ENCODE data around the gene NGEF. TPM values are rescaled to one million over a fixed set of nuclear protein-coding genes. Genes with fewer than 3 reads are reported as not detected.
A peak's percentile ranks its signal among the peaks of the same experiment; 100 is the strongest.

NGEF gene
- total RNA-seq, 4 donors from 2014 or later, result 0.29 to 18.4 (median 5.2) TPM

- intact Hi-C loops (cut with DNase I; ENCODE audit: low total_unique reads), result no loop called here
- Histone ChIP-seq H3K27ac (peak overlapping the region; percentile 59 to 63), H3K27me3 (no peaks in the 10 kb centered on the region), H3K4me3 (peak overlapping the region; percentile 16 to 19), H3K4me1 (no peaks in the 10 kb centered on the region), H3K9me3 (no peaks in the 10 kb centered on the region), H3K36me3 (no peaks in the 10 kb centered on the region)
- DNase-seq, result no peak
- TF ChIP-seq POLR2A (IDR thresholded peaks at IDR 0.05), result no peak
- TF ChIP-seq CTCF (IDR thresholded peaks at IDR 0.05), result no peak
These were observed 47.5 kb upstream of the NGEF start for GRCh38 chr2:233060501-233060979.

GRCh38 chr2:233059797-233060500 lies 46.9 kb upstream of the NGEF start, which contains the start of gene INPP5D:
INPP5D (plus strand) TSS chr2:233060342; CDS start chr2:233060479, 137 bp downstream.
- TF ChIP-seq CTCF (IDR thresholded peaks at IDR 0.05), result no peak
- TF ChIP-seq POLR2A (IDR thresholded peaks at IDR 0.05), result no peak
- Histone ChIP-seq H3K27me3 (no peaks in the 10 kb centered on the region), H3K4me1 (no peaks in the 10 kb centered on the region), H3K36me3 (no peaks in the 10 kb centered on the region), H3K4me3 (peak within 1 kb of the TSS; percentile 16 to 19), H3K9me3 (no peaks in the 10 kb centered on the region), H3K27ac (peak within 1 kb of the TSS; percentile 59 to 63)
- DNase-seq, result no peak
- intact Hi-C loops (cut with DNase I; ENCODE audit: low total_unique reads), result no loop called here

GRCh38 chr2:233059547-233059796 lies 46.4 kb upstream of the NGEF start:
- TF ChIP-seq CTCF (IDR thresholded peaks at IDR 0.05) (no peak), POLR2A (IDR thresholded peaks at IDR 0.05) (no peak)
- H3K4me3 ChIP-seq, result no peak overlapping the region

GRCh38 chr2:233058717-233059546 lies 45.9 kb upstream of the NGEF start:
- no peaks in the 10 kb centered on the region for H3K27me3 ChIP-seq
- peak overlapping the region; percentile 59 to 63 for H3K27ac ChIP-seq
- TF ChIP-seq POLR2A (IDR thresholded peaks at IDR 0.05) (no peak), CTCF (IDR thresholded peaks at IDR 0.05) (no peak)

More at GRCh38 chr2:233059547-233059796, 46.4 kb upstream of the NGEF start:
- no peaks in the 10 kb centered on the region for H3K27me3 ChIP-seq
- H3K9me3 ChIP-seq, result no peaks in the 10 kb centered on the region
- intact Hi-C loops (cut with DNase I; ENCODE audit: low total_unique reads), result no loop called here
- DNase-seq, result no peak
- H3K27ac ChIP-seq, result peak overlapping the region; percentile 59 to 63
- H3K36me3 ChIP-seq, result no peaks in the 10 kb centered on the region
- H3K4me1 ChIP-seq, result no peaks in the 10 kb centered on the region

More at GRCh38 chr2:233058717-233059546, 45.9 kb upstream of the NGEF start:
- DNase-seq, result no peak
- intact Hi-C loops (cut with DNase I; ENCODE audit: low total_unique reads), result no loop called here
- H3K36me3 ChIP-seq, result no peaks in the 10 kb centered on the region
- H3K9me3 ChIP-seq, result no peaks in the 10 kb centered on the region
- H3K4me1 ChIP-seq, result no peaks in the 10 kb centered on the region
- no peak overlapping the region for H3K4me3 ChIP-seq

Data from uterus (tissue), 4 donors.